ENCODE results near the gene ANKRD28. TPM values are rescaled to one million over a fixed set of nuclear protein-coding genes. Genes with fewer than 3 reads are reported as not detected.

Gene ANKRD28
- total and polyA plus RNA-seq, 2 of the 8 experiments (the other 6 are each of a cell fraction or from before 2014, with no cell fraction given) = 39.1 to 61.7 TPM

- H3K79me2 ChIP-seq (ENCODE audit: control insufficient read depth in 1 of 2, insufficient read depth in 2 of 2, low read length in 2 of 2) = peaks cover 0 to 51% of the 10 kb centered on the region in 2 experiments; a peak in 2 of 4 replicates
Observed at GRCh38 chr3:15804553-15805095, 6.8 kb upstream of the ANKRD28 start.

More at GRCh38 chr3:15804553-15805095, 6.8 kb upstream of the ANKRD28 start:
- Histone ChIP-seq H3K23ac (ENCODE audit: insufficient read length) (no peak overlapping the region), H3K4me1 (replicated peaks in 1 of 4; ENCODE audit: control insufficient read depth in 3 of 4, insufficient read depth in 4 of 4, low read length in 3 of 4) (peaks cover 0 to 2% (median 0%) of the 10 kb centered on the region in 4 experiments; a peak in 1 of 7 replicates), H3K27ac (ENCODE audit: low read depth, low read length) (no peak overlapping the region), H3K36me3 (ENCODE audit: control insufficient read depth in 2 of 4, insufficient read depth in 4 of 4, low read length in 3 of 4) (no peaks in the 10 kb centered on the region), H3K79me1 (ENCODE audit: low read depth, low read length) (peaks cover 3% of the 10 kb centered on the region; the same call in 1 of the 2 replicates), H2BK15ac (ENCODE audit: low read length) (no peak overlapping the region), H4K20me1 (replicated peaks in 1 of 2; ENCODE audit: control insufficient read depth in 1 of 2, insufficient read depth in 2 of 2, low read length in 2 of 2) (no peaks in the 10 kb centered on the region), H2BK120ac (replicated peaks; ENCODE audit: low read depth, low read length) (no peak overlapping the region), H3K4ac (replicated peaks; ENCODE audit: insufficient read length, low read depth, low read length) (no peak overlapping the region), H4K91ac (replicated peaks; ENCODE audit: insufficient read length, low read length) (no peak overlapping the region), H4K8ac (ENCODE audit: extremely low read depth, insufficient read depth, low read length) (no peak overlapping the region), H3K4me2 (ENCODE audit: insufficient read depth in 1 of 2, low read depth in 2 of 2, low read length in 2 of 2) (no peak overlapping the region), H3K4me3 (ENCODE audit: extremely low read depth in 1 of 4, insufficient read depth in 2 of 4, low read depth in 3 of 4, low read length in 4 of 4) (no peak overlapping the region), H2BK20ac (ENCODE audit: low read length) (no peak overlapping the region), H2BK12ac (ENCODE audit: low read depth, low read length) (no peak overlapping the region), H3K56ac (replicated peaks; ENCODE audit: insufficient read length, low read depth, low read length) (no peak overlapping the region), H3K18ac (ENCODE audit: extremely low read depth, low read length) (no peak overlapping the region), H3K14ac (ENCODE audit: insufficient read length) (no peak overlapping the region), H3K27me3 (replicated peaks in 1 of 4; ENCODE audit: control insufficient read depth in 3 of 4, extremely low read depth in 1 of 4, insufficient read depth in 3 of 4, low read length in 3 of 4) (no peaks in the 10 kb centered on the region), H3K9ac (replicated peaks in 1 of 4; ENCODE audit: extremely low read depth in 1 of 4, low read depth in 3 of 4, low read length in 3 of 4) (no peak overlapping the region), H3K23me2 (ENCODE audit: low read depth, low read length) (no peaks in the 10 kb centered on the region), H4K5ac (ENCODE audit: insufficient read length, low read depth, low read length) (no peak overlapping the region), H2BK5ac (ENCODE audit: low read depth, low read length) (no peak overlapping the region), H3K9me3 (ENCODE audit: insufficient read depth in 2 of 2, low read depth in 1 of 2, low read length in 1 of 2) (no peaks in the 10 kb centered on the region), H2AFZ (ENCODE audit: low read length) (no peak overlapping the region), H2AK5ac (ENCODE audit: low read depth, low read length) (no peak overlapping the region)
- WGBS, 2 experiments (ENCODE audit: extremely low coverage in 1 of 2, insufficient coverage in 1 of 2, insufficient read length in 1 of 2, insufficient replicate concordance in 2 of 2, low coverage in 1 of 2, low lambda C conversion rate in 2 of 2, missing lambda C conversion rate in 1 of 2) = 90% methylated on average over 4 of the region's 4 CpGs; no CpG with 5 or more reads in 1 of the 2 experiments
- TF ChIP-seq MAFK (IDR thresholded peaks at IDR 0.05; ENCODE audit: low read depth, low read length) = peak; percentile 47; the same call in 1 of the 2 replicates
- TF ChIP-seq CBX5 (IDR thresholded peaks at IDR 0.05; ENCODE audit: low read depth, low read length) = no peak
- no peak for TF ChIP-seq TCF12 (IDR thresholded peaks at IDR 0.05; ENCODE audit: low read depth, low read length)
- no peak for TF ChIP-seq KDM1A (IDR thresholded peaks at IDR 0.05; ENCODE audit: borderline replicate concordance, low read length)
- TF ChIP-seq CBX8 (IDR thresholded peaks at IDR 0.05; ENCODE audit: borderline replicate concordance, low read depth, low read length) = no peak
- POLR2A ChIA-PET (ENCODE audit: partially characterized antibody) = no interaction called here
- DNase-seq (ENCODE audit: low read depth in 1 of 2, low spot score in 2 of 2) = no peak
- CTCF ChIA-PET (ENCODE audit: partially characterized antibody) = no interaction called here
- no peak for FAIRE-seq
